Right cardiac atrium (tissue), 5 donors: Measurements from ENCODE around the gene UNC13C. TPM values are rescaled to one million over a fixed set of nuclear protein-coding genes. Genes with fewer than 3 reads are reported as not detected.

ENCODE experiments used
- ATAC-seq, 2 donors: fragments of 200-7000 bp; cut with Tn5 transposase; one replicate each; pipeline versions ENCODE4 v1.8.0 to v1.9.1; 2020; ENCODE audit warnings: moderate library complexity in 2 of 2, mild to moderate bottlenecking in 1 of 2
- DNase-seq, 3 donors: peaks; one replicate each; pipeline ENCODE4 v3.0.0-alpha.2; 2020
- H3K27ac ChIP-seq: one replicate; pipeline ENCODE4 v1.5.1; 2013; ENCODE audit warnings: mild to moderate bottlenecking, low read length, control low read depth, moderate library complexity
- H3K27me3 ChIP-seq: one replicate; pipeline ENCODE4 v1.6.1; 2013; ENCODE audit not compliant: control insufficient read depth, insufficient read depth
- H3K4me1 ChIP-seq: one replicate; pipeline ENCODE4 v1.6.1; 2013; ENCODE audit warnings: low read length; ENCODE audit not compliant: control insufficient read depth, insufficient read depth
- H3K4me3 ChIP-seq: one replicate; pipeline ENCODE4 v1.5.1; 2013; ENCODE audit warnings: low read length, control low read depth
- H3K9me3 ChIP-seq: one replicate; pipeline ENCODE4 v1.6.1; 2013; ENCODE audit warnings: low read length; ENCODE audit not compliant: control insufficient read depth
- WGBS: extraction: QIAGEN DNeasy Blood & Tissue Kit; methylation state at CpG from one replicate; pipeline ENCODE4 v1.1.7; 2013; 5-methylcytosine and 5-hydroxymethylcytosine counted together
- intact Hi-C, 4 donors: fragments of 100-400 bp; cut with DNase I; formaldehyde crosslinking; loops; one replicate each; pipeline versions ENCODE4 v1.11.0 to v1.14.0; 2022 to 2023
- polyA plus RNA-seq: library from polyadenylated mRNA; stranded (reverse); fragments of 200-250 nt; gene quantifications from one replicate; pipeline ENCODE4 v1.2.3, GENCODE V29; 2013
- total RNA-seq, 4 donors: library from RNA; stranded (reverse); fragmentation: NEBNext Ultra II Directional; extraction: Animal tissue kit (Norgen Biotek cat#: 25700); gene quantifications; one replicate each; pipeline ENCODE4 v1.2.1, GENCODE V29; 2021
- donor health status: healthy with polysubstance abuse.
- donor health status: DM: no; HTN: yes; CAD: no.
- donor health status: DM: no; HTN: no; CAD: no.
- donor health status: DM: no; HTN: yes; CAD: no; lungs with severe emphysema.
- donor health status: DM: yes; HTN: yes; CAD: no.

Gene UNC13C
- total and polyA plus RNA-seq, 5 donors: 0.05 to 0.57 (median 0.21) TPM

GRCh38 chr15:54212635-54213034 lies 234.4 kb downstream of the UNC13C start:
- H3K4me1 ChIP-seq: no peaks in the 10 kb centered on the region
- intact Hi-C loops: no loop called here
- no peak overlapping the region for H3K4me3 ChIP-seq
- no peaks in the 10 kb centered on the region for H3K27me3 ChIP-seq
- H3K27ac ChIP-seq: no peak overlapping the region
- no peak for ATAC-seq
- no peak for DNase-seq
- no peaks in the 10 kb centered on the region for H3K9me3 ChIP-seq
- 85% methylated on average over 2 of the region's 2 CpGs for WGBS

GRCh38 chr15:54226455-54226854 lies 248.2 kb downstream of the UNC13C start:
- ATAC-seq (no peak), DNase-seq (peak in 1 of 3 donors; percentile 19)
- no peaks in the 10 kb centered on the region for H3K9me3 ChIP-seq
- no peaks in the 10 kb centered on the region for H3K27me3 ChIP-seq
- no peak overlapping the region for H3K4me3 ChIP-seq
- WGBS: 87% methylated on average over 4 of the region's 4 CpGs
- intact Hi-C loops: no loop called here
- no peak overlapping the region for H3K27ac ChIP-seq
- H3K4me1 ChIP-seq: no peaks in the 10 kb centered on the region

- Histone ChIP-seq H3K27ac (no peak overlapping the region), H3K27me3 (no peaks in the 10 kb centered on the region), H3K9me3 (no peaks in the 10 kb centered on the region), H3K4me1 (no peaks in the 10 kb centered on the region), H3K4me3 (no peak overlapping the region)
- 94% methylated on average over 4 of the region's 4 CpGs for WGBS
- intact Hi-C loops: no loop called here
- ATAC-seq: peak in 1 of 2 donors; percentile 21
- DNase-seq: no peak
Observed at GRCh38 chr15:54227569-54227968, 249.3 kb downstream of the UNC13C start.

GRCh38 chr15:54250326-54250725 lies 272.1 kb downstream of the UNC13C start:
- no peak for ATAC-seq

GRCh38 chr15:54256190-54256589 lies 277.9 kb downstream of the UNC13C start:
- ATAC-seq: no peak
- Histone ChIP-seq H3K27me3 (no peaks in the 10 kb centered on the region), H3K4me1 (no peaks in the 10 kb centered on the region), H3K9me3 (no peaks in the 10 kb centered on the region), H3K4me3 (no peak overlapping the region), H3K27ac (no peak overlapping the region)
- DNase-seq: no peak
- intact Hi-C loops: no loop called here
- 95% methylated on average over 6 of the region's 6 CpGs for WGBS

More at GRCh38 chr15:54250326-54250725, 272.1 kb downstream of the UNC13C start:
- DNase-seq: no peak
- 49% methylated on average over 3 of the region's 3 CpGs for WGBS
- intact Hi-C loops: no loop called here
- Histone ChIP-seq H3K4me1 (no peaks in the 10 kb centered on the region), H3K27ac (no peak overlapping the region), H3K27me3 (no peaks in the 10 kb centered on the region), H3K9me3 (no peaks in the 10 kb centered on the region), H3K4me3 (no peak overlapping the region)

- H3K4me1 ChIP-seq: no peaks in the 10 kb centered on the region
- 41% methylated on average over 3 of the region's 3 CpGs for WGBS
- no peak for DNase-seq
- H3K9me3 ChIP-seq: no peaks in the 10 kb centered on the region
- no peaks in the 10 kb centered on the region for H3K27me3 ChIP-seq
- no peak for ATAC-seq
- no peak overlapping the region for H3K4me3 ChIP-seq
- H3K27ac ChIP-seq: no peak overlapping the region
- intact Hi-C loops: no loop called here
Observed at GRCh38 chr15:54273928-54274327, 295.7 kb downstream of the UNC13C start.

GRCh38 chr15:54277834-54278233 lies 299.6 kb downstream of the UNC13C start:
- no peak for DNase-seq
- no peak for ATAC-seq
- no peaks in the 10 kb centered on the region for H3K4me1 ChIP-seq
- WGBS: 66% methylated on average over 4 of the region's 4 CpGs
- no peaks in the 10 kb centered on the region for H3K27me3 ChIP-seq
- H3K9me3 ChIP-seq: no peaks in the 10 kb centered on the region
- intact Hi-C loops: no loop called here
- H3K27ac ChIP-seq: no peak overlapping the region
- H3K4me3 ChIP-seq: no peak overlapping the region

DNA sequence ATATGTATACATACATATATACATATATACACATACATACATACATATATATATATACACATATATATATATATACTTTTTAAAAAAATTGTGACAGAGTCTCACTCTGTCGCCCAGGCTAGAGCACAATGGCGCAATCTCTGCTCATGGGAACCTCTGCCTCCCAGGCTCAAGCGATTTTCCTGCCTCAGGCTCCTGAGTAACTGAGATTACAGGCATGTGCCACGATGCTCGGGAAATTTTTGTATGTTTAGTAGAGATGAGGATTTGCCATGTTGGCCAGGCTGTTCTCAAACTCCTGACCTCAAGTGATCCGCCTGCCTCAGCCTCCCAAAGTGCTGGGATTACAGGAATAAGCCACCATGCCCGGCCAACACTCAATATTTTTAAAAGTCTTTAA lies 302.5 kb downstream of the UNC13C start:
- no peaks in the 10 kb centered on the region for H3K4me1 ChIP-seq
- 92% methylated on average over 7 of the region's 7 CpGs for WGBS
- H3K9me3 ChIP-seq: no peaks in the 10 kb centered on the region
- no peak overlapping the region for H3K27ac ChIP-seq
- H3K4me3 ChIP-seq: no peak overlapping the region
- DNase-seq: no peak
- H3K27me3 ChIP-seq: no peaks in the 10 kb centered on the region
- ATAC-seq: no peak
- intact Hi-C loops: no loop called here

DNA sequence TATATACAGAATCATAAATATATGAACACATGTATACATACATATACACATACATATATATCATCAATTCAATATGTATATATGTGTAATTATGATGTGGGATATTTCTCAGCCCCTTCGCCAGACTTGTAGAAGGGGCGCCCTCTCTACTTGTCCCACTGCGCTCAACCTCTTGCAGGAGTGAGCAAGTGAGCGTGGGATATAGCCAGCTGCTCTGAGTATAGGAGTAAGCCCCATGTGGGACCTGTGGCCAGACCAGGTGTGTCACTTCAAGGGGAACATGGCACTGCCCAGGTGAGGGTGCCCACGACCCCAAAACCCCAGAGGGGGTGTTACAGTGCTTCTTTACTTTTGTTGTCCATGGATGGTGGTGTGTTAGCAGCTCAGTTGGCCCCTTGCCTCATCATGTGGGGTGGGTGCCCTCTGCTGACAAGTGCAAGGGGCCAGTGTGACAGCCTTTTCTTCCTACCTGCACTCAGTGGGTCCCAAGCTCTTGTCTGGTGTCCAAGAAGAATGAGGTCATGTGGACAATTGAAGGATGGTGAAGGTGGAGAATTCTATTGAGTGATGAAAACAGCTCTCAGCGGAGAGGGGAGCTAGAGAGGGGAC lies 304.1 kb downstream of the UNC13C start:
- H3K4me3 ChIP-seq: no peak overlapping the region
- H3K27ac ChIP-seq: no peak overlapping the region
- no peak for ATAC-seq
- no peaks in the 10 kb centered on the region for H3K4me1 ChIP-seq
- H3K27me3 ChIP-seq: no peaks in the 10 kb centered on the region
- WGBS: 85% methylated on average over 6 of the region's 6 CpGs
- H3K9me3 ChIP-seq: no peaks in the 10 kb centered on the region
- DNase-seq: peak in 1 of 3 donors; percentile 14
- intact Hi-C loops: no loop called here

DNA sequence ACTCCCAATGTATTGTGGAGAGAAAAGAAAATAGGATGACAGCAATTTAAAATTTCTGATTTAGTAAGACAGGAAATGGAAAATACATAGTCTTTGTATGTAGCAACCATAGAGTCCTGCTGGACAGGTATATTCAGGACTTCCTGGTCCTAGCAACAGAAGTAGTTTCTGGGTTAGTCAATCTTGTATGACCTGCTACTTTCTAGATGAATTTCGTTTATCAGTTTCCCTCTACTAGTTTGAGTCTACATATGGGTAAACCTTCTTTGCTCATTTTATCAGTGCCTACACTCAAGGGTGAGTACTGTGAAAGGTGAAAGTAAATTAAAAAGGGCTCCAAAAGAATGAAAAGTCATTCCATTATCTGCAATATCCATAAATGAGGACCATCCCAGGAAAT lies 309.8 kb downstream of the UNC13C start:
- DNase-seq: no peak
- no peak overlapping the region for H3K27ac ChIP-seq
- no peaks in the 10 kb centered on the region for H3K4me1 ChIP-seq
- H3K4me3 ChIP-seq: no peak overlapping the region
- WGBS: 48% methylated on average over 1 of the region's 1 CpG
- H3K9me3 ChIP-seq: no peaks in the 10 kb centered on the region
- no peaks in the 10 kb centered on the region for H3K27me3 ChIP-seq
- ATAC-seq: no peak
- intact Hi-C loops: no loop called here

- whole genome bisulfite sequencing: 85% methylated on average over 4 of the region's 4 CpGs
- Histone ChIP-seq H3K4me3 (no peak overlapping the region), H3K4me1 (no peaks in the 10 kb centered on the region), H3K27ac (no peak overlapping the region), H3K27me3 (no peaks in the 10 kb centered on the region), H3K9me3 (no peaks in the 10 kb centered on the region)
- ATAC-seq (no peak), DNase-seq (no peak)
- intact Hi-C loops: no loop called here
Observed at GRCh38 chr15:54289590-54290136, 311.4 kb downstream of the UNC13C start.

- DNase-seq: no peak
- Histone ChIP-seq H3K4me3 (no peak overlapping the region), H3K4me1 (no peaks in the 10 kb centered on the region), H3K27me3 (no peaks in the 10 kb centered on the region), H3K27ac (no peak overlapping the region), H3K9me3 (no peaks in the 10 kb centered on the region)
- WGBS: 80% methylated on average over 3 of the region's 3 CpGs
- no peak for ATAC-seq
- intact Hi-C loops: no loop called here
Observed at GRCh38 chr15:54298396-54298795, 320.2 kb downstream of the UNC13C start.
